Stimulated activated naive B cell treated with anti-CD40 and anti-IgM and Interleukin-4, amounts not matched to agents 10 μg/mL and 1 μg/mL and 100 μg/mL, for 72 hours (primary cell): Measurements from ENCODE around the gene ANKRD45.
"Not testable (repeated sequence)": the region's sequence is repeated elsewhere in the genome, so short reads cannot be mapped to it uniquely, and the experiment has no call there.

Source experiments
- ATAC-seq, 2 donors: fragments of 150-1000 bp; cut with Tn5 transposase; replicated peaks; 2 replicates each; pipeline ENCODE4 v1.10.0; 2021; ENCODE audit warnings: moderate library complexity in 1 of 2
- DNase-seq: peaks from one replicate; pipeline ENCODE4 v3.0.0; 2021
- H3K27ac Mint-ChIP-seq: one replicate; pipeline ENCODE4 v1.8.0; 2022; ENCODE audit warnings: mild to moderate bottlenecking, mixed read lengths
- H3K27me3 Mint-ChIP-seq, 2 donors: one replicate each; pipeline ENCODE4 v1.8.0; 2022; ENCODE audit warnings: mixed read lengths in 2 of 2
- H3K36me3 Mint-ChIP-seq, 2 donors: one replicate each; pipeline ENCODE4 v1.8.0; 2022; ENCODE audit warnings: mixed read lengths in 2 of 2, mild to moderate bottlenecking in 1 of 2
- H3K4me1 Mint-ChIP-seq, 2 donors: one replicate each; pipeline ENCODE4 v1.8.0; 2022; ENCODE audit warnings: mixed read lengths in 2 of 2, mild to moderate bottlenecking in 1 of 2
- H3K4me3 Mint-ChIP-seq, 2 donors: one replicate each; pipeline ENCODE4 v1.8.0; 2022; ENCODE audit warnings: mild to moderate bottlenecking in 2 of 2, mixed read lengths in 2 of 2, moderate library complexity in 1 of 2
- H3K9me3 Mint-ChIP-seq, 2 donors: one replicate each; pipeline ENCODE4 v1.8.0; 2022; ENCODE audit warnings: mixed read lengths in 2 of 2, mild to moderate bottlenecking in 1 of 2

ANKRD45 gene

DNA sequence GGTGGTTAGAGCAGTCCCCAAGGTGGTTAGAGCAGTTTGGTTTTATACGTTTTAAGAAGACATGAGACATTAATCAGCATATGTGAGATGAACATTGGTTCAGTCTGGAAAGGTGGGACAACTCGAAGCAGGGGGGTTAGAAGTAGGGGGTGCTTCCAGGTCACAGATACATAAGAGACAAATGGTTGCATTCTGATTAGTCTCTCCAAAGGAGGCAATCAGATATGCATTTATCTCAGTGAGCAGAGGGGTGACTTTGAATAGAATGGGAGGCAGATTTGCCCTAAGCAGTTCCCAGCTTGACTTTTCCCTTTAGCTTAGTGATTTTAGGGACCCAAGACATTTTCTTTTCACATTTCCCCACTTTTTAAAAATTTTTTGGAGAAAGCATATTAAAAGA lies 4.8 kb upstream of the ANKRD45 start:
- peaks cover 20 to 22% of the 10 kb centered on the region in 2 donors for H3K27me3 Mint-ChIP-seq
- H3K27ac Mint-ChIP-seq, ATAC-seq, DNase-seq, H3K36me3 Mint-ChIP-seq, H3K9me3 Mint-ChIP-seq, H3K4me1 Mint-ChIP-seq, H3K4me3 Mint-ChIP-seq: not testable (repeated sequence)

- no peak overlapping the region for H3K27ac Mint-ChIP-seq
- no peaks in the 10 kb centered on the region for H3K9me3 Mint-ChIP-seq
- ATAC-seq = no peak
- peaks cover 32 to 35% of the 10 kb centered on the region in 2 donors for H3K27me3 Mint-ChIP-seq
- no peak overlapping the region for H3K4me3 Mint-ChIP-seq
- no peaks in the 10 kb centered on the region for H3K36me3 Mint-ChIP-seq
- peaks cover 2 to 14% of the 10 kb centered on the region in 2 donors for H3K4me1 Mint-ChIP-seq
- DNase-seq = no peak
Measured at GRCh38 chr1:173666646-173667045, 3.0 kb downstream of the ANKRD45 start.

DNA sequence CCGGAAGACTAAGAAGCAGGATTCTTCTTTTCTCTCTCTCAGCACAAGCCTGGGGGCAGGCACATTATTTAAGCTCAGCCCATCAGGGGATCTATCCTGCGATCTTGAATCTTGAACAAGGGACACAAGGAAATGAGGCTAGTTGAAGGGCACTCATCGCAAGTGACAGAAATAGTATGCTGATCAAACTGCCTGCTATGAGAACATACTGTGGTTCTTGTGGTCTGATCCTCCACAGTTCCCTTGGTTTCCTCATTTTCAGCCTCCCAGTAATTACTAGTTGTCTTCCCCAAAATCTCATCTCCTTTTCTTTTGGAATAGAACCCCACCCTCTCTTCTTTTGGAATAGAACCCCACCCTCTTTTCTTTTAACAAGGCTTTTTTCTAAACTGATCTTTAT lies 6.5 kb downstream of the ANKRD45 start:
- no peaks in the 10 kb centered on the region for H3K4me1 Mint-ChIP-seq
- no peak overlapping the region for H3K4me3 Mint-ChIP-seq
- peaks cover 2 to 8% of the 10 kb centered on the region in 2 donors for H3K27me3 Mint-ChIP-seq
- H3K27ac Mint-ChIP-seq = no peak overlapping the region
- ATAC-seq = no peak
- H3K9me3 Mint-ChIP-seq = no peaks in the 10 kb centered on the region
- no peaks in the 10 kb centered on the region for H3K36me3 Mint-ChIP-seq
- DNase-seq = no peak

DNA sequence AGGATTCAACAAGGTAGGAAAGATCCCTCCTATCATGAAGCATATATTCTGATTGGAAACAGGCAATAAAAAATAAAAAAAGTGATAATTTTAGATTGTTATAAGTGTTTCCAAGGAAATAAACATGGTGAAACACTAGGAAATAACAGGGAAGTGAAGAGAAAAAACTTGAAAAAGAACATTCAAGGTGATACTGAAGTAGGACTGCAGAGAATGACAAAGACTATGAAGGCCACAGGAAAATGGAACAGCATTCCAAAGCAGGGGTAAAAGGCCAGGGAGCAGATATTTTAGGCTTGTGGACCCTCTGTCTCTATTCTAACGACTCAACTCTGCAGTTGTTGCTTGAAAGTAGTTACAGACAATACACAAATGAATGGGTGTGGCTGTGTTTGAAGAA lies 7.9 kb downstream of the ANKRD45 start:
- Mint-ChIP-seq H3K4me3 (no peak overlapping the region), H3K4me1 (no peaks in the 10 kb centered on the region), H3K27ac (no peak overlapping the region), H3K27me3 (peaks cover 0 to under 1% of the 10 kb centered on the region in 2 donors), H3K36me3 (no peaks in the 10 kb centered on the region), H3K9me3 (no peaks in the 10 kb centered on the region)
- ATAC-seq = no peak
- DNase-seq = no peak

DNA sequence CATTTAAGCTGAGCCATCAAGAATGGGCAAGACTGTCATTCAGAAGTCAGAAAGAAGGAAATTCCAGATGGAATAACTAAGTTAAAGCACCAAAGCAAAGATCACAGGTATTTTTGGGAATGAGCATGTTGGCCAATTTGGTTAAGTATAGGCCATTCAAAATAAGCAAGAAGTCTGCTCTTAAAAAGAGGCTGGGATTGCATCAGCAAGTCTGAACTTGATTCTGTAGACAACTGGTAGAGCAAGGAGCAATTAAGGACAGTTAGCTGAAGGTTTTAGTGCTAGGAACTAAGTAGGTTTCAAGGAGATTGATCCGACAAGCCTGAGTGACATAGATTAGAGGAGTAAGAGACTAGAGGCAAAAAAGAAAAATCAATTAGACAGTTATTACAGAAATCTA lies 8.4 kb downstream of the ANKRD45 start:
- Mint-ChIP-seq H3K4me3 (no peak overlapping the region), H3K27me3 (peaks cover under 1% of the 10 kb centered on the region in 2 donors), H3K4me1 (no peaks in the 10 kb centered on the region), H3K9me3 (no peaks in the 10 kb centered on the region), H3K36me3 (no peaks in the 10 kb centered on the region), H3K27ac (no peak overlapping the region)
- ATAC-seq (no peak), DNase-seq (no peak)

- H3K9me3 Mint-ChIP-seq = peaks cover 0 to 2% of the 10 kb centered on the region in 2 donors
- H3K27ac Mint-ChIP-seq = no peak overlapping the region
- no peak overlapping the region for H3K4me3 Mint-ChIP-seq
- ATAC-seq = no peak
- peaks cover 6 to 8% of the 10 kb centered on the region in 2 donors for H3K27me3 Mint-ChIP-seq
- no peak for DNase-seq
- peaks cover 0 to 2% of the 10 kb centered on the region in 2 donors for H3K36me3 Mint-ChIP-seq
- no peaks in the 10 kb centered on the region for H3K4me1 Mint-ChIP-seq
Measured at GRCh38 chr1:173660306-173660705, 9.3 kb downstream of the ANKRD45 start.

GRCh38 chr1:173648880-173649605 lies 20.6 kb downstream of the ANKRD45 start:
- DNase-seq (no peak), ATAC-seq (no peak)
- Mint-ChIP-seq H3K27me3 (peaks cover 15 to 23% of the 10 kb centered on the region in 2 donors), H3K9me3 (peaks cover 3 to 4% of the 10 kb centered on the region in 2 donors), H3K27ac (no peak overlapping the region), H3K4me1 (no peaks in the 10 kb centered on the region), H3K4me3 (no peak overlapping the region), H3K36me3 (no peaks in the 10 kb centered on the region)

DNA sequence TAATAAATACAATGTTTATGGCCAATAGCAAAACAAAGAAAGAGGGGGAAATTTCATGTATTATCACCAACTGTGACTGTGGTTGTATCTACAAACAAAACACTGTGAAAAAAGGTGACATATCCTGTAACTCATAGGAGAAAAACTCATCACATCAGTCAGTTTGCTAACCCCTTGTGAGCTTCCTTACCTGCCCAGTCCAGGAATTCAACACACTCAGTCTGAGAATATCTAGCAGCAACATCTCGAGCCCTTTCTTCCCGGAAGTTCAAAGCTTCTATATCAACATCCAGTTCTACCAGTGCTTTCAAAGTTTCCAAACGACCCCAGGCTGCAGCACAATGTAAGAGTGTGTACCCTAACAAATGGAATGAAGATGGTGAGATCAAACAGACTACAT lies 23.0 kb downstream of the ANKRD45 start:
- ATAC-seq (no peak), DNase-seq (no peak)
- Mint-ChIP-seq H3K4me3 (no peak overlapping the region), H3K36me3 (no peaks in the 10 kb centered on the region), H3K4me1 (no peaks in the 10 kb centered on the region), H3K27ac (no peak overlapping the region), H3K27me3 (peaks cover 3 to 6% of the 10 kb centered on the region in 2 donors), H3K9me3 (peaks cover 2 to 5% of the 10 kb centered on the region in 2 donors)

DNA sequence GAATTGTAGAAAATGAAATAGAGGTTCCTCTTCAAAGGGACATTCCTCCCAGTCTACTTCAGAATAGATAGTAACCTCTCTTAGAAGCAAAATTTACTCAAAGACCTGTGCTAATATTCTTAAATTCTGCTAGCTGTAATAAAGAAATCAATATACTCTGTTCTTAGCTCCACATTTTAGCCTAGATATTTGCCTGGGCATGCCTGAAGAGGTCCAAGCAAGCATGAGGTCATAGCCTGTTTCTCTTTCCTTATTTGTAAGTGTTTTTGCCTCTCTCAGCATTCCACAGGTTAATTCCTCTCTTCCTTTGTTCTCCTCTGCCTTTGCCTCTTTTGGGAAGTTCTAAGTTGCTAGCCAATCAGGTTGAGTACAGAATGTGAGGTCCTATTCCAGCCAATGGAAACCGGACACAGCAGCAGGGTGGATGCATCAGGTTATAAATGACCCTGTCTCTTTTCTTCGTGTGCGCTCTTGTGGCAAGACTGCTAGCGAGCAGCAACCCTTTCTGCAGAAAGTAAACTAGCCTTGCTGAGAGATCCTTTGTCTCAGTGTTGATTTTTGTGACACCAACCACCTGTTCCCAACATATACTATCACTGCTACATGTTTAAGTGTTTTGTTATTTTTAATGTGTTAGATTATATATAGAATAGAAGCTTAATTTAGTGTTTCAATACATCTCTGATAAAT lies 27.1 kb downstream of the ANKRD45 start:
- not testable (repeated sequence) for H3K27me3 Mint-ChIP-seq, H3K4me1 Mint-ChIP-seq, DNase-seq, H3K27ac Mint-ChIP-seq, H3K9me3 Mint-ChIP-seq, ATAC-seq, H3K36me3 Mint-ChIP-seq, H3K4me3 Mint-ChIP-seq

DNA sequence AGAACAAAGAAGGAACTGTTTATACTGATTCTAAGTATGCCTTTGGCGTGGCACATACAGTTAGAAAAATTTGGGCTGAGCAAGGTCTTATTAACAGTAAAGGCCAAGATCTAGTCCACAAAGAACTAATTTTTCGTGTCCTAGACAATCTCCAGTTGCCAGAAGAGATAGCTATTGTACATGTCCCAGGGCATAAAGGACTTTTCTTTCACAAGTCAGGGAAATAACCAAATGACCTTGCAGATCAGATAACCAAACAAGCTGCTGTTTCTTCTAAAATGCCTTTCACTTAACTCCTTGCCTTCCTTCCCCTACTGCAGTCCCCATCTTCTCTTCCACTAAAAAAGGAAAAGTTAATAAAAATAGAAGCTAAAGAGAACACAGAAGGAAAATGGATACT lies 30.5 kb downstream of the ANKRD45 start:
- no peak for ATAC-seq
- H3K4me3 Mint-ChIP-seq = no peak overlapping the region
- no peaks in the 10 kb centered on the region for H3K36me3 Mint-ChIP-seq
- H3K27me3 Mint-ChIP-seq = peaks cover 0 to 13% of the 10 kb centered on the region in 2 donors
- peaks cover 9 to 10% of the 10 kb centered on the region in 2 donors for H3K9me3 Mint-ChIP-seq
- no peak overlapping the region for H3K27ac Mint-ChIP-seq
- H3K4me1 Mint-ChIP-seq = no peaks in the 10 kb centered on the region
- DNase-seq = no peak

GRCh38 chr1:173638043-173639021 lies 31.3 kb downstream of the ANKRD45 start:
- Mint-ChIP-seq H3K27me3 (peaks cover 0 to 13% of the 10 kb centered on the region in 2 donors), H3K4me3 (no peak overlapping the region), H3K4me1 (no peaks in the 10 kb centered on the region), H3K27ac (no peak overlapping the region), H3K36me3 (no peaks in the 10 kb centered on the region), H3K9me3 (peaks cover 9 to 12% of the 10 kb centered on the region in 2 donors)
- ATAC-seq (no peak), DNase-seq (no peak)

DNA sequence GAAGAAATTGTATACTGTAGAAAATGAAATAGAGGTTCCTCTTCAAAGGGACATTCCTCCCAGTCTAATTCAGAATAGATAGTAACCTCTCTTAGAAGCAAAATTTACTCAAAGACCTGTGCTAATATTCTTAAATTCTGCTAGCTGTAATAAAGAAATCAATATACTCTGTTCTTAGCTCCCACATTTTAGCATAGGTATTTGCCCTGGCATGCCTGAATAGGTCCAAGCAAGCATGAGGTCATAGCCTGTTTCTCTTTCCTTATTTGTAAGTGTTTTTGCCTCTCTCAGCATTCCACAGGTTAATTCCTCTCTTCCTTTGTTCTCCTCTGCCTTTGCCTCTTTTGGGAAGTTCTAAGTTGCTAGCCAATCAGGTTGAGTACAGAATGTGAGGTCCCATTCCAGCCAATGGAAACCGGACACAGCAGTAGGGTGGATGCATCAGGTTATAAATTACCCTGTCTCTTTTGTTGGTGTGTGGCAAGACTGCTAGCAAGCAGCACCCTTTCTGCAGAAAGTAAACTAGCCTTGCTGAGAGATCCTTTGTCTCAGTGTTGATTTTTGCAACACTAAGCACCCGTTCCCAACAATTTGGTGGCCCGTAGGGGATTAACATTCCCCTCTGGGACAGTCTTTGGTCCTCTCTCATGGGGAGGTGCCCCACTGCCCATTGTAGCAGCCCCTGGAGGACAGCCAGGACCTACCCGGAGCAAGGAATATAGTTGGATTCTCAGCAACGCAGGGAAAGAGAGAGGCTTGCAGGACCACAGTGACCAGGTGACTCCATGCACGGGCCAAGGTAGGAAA lies 32.2 kb downstream of the ANKRD45 start:
- DNase-seq, H3K36me3 Mint-ChIP-seq, H3K4me1 Mint-ChIP-seq, H3K27ac Mint-ChIP-seq, ATAC-seq, H3K4me3 Mint-ChIP-seq: not testable (repeated sequence)
- peaks cover 3 to 15% of the 10 kb centered on the region in 2 donors for H3K27me3 Mint-ChIP-seq
- peaks cover 9 to 10% of the 10 kb centered on the region in 2 donors for H3K9me3 Mint-ChIP-seq

DNA sequence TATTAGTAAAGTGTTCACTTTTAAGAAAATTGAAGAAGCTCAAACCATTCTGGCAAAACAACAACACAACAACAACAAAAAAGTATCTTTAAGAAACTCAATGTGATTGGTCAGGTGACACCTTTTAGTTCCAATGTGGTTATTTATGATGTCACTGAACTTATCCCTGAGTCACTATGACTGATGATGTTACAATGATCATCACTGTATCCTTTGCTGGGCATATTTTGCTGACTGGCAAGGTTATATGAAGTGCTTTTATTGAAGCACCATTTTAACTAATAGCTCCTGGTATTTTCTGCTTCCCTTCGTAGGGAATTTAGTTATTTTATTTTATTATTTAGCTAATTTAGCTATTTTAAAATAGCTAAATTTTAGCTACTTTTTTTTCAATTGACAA lies 34.5 kb downstream of the ANKRD45 start, which contains the start of gene TEX50:
Gene TEX50 (plus strand): TSS at position 223 of the 400 bp plus-strand sequence. CDS start 184 bp downstream, outside the sequence.
- Mint-ChIP-seq H3K36me3 (no peaks in the 10 kb centered on the region), H3K4me3 (no peak within 1 kb of the TSS), H3K4me1 (no peaks in the 10 kb centered on the region), H3K27me3 (peaks cover 12 to 18% of the 10 kb centered on the region in 2 donors), H3K27ac (no peak within 1 kb of the TSS), H3K9me3 (peaks cover 9 to 10% of the 10 kb centered on the region in 2 donors)
- DNase-seq (no peak), ATAC-seq (no peak)
